OCI-LY1 (cell line): ENCODE data around the gene CHD5.

Experiments
- CTCF ChIP-seq: fragments of 200-600 bp; sonication (generic), shearing (Covaris generic); IDR thresholded peaks from 2 replicates; pipeline ENCODE4 v1.5.1; 2017; ENCODE audit warnings: mild to moderate bottlenecking, antibody characterized with exemption, low read length, moderate library complexity, mixed read lengths
- EZH2 ChIP-seq: fragments of 200-600 bp; sonication (generic), shearing (Covaris generic); IDR thresholded peaks from 2 replicates; pipeline ENCODE4 v1.8.0; 2017; ENCODE audit warnings: borderline replicate concordance, mixed run types, mild to moderate bottlenecking, antibody characterized with exemption, low read length, moderate library complexity, mixed read lengths

DNA sequence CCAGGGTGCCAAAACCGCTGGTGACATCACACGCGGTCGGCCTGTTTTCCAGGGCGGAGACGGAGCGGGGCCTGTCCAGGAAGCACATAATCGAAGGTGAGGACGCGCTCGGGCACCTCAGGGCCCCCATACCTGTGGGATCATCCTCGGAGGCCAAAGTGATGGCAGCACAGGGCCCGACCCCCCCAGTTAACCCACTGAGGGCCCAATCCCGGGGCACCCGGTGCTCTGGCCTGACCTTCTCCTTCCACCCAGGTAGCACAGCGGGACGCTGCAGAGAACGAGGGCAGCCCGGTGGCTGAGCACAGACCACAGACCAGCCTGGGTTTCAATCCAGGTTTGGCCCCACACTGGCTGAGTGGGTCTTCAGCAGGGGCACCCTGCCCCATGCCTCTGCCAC, 91.2 kb downstream of the CHD5 start:
- TF ChIP-seq CTCF (no peak), EZH2 (no peak)
